Loucy (cell line): ENCODE data around the gene HOXC5.

ENCODE experiments used
- H2AFZ ChIP-seq: fragments of 200-600 bp; sonication (generic); 2 replicates; pipeline ENCODE4 v1.6.0; 2016; ENCODE audit warnings: antibody characterized with exemption, mild to moderate bottlenecking, low read length, moderate library complexity
- H3F3A ChIP-seq: fragments of 200-600 bp; 2 replicates; pipeline ENCODE4 v1.6.0; 2016; ENCODE audit warnings: antibody characterized with exemption, low read depth, mild to moderate bottlenecking
- H3K27me3 ChIP-seq: fragments of 200-600 bp; sonication (generic); 2 replicates; pipeline ENCODE4 v1.6.1; 2014; ENCODE audit warnings: low read length, mild to moderate bottlenecking; ENCODE audit not compliant: insufficient read depth, poor library complexity, severe bottlenecking
- H3K36me3 ChIP-seq: fragments of 200-600 bp; sonication (generic); 2 replicates; pipeline ENCODE4 v1.6.1; 2016; ENCODE audit warnings: low read length; ENCODE audit not compliant: insufficient read depth
- H3K4me1 ChIP-seq: fragments of 200-600 bp; sonication (generic); 2 replicates; pipeline ENCODE4 v1.5.1; 2014; ENCODE audit warnings: low read length, mild to moderate bottlenecking; ENCODE audit not compliant: insufficient read depth, poor library complexity, severe bottlenecking
- H3K4me2 ChIP-seq: fragments of 200-600 bp; sonication (generic); 2 replicates; pipeline ENCODE4 v1.6.0; 2014; ENCODE audit warnings: antibody characterized with exemption, low read length, low read depth, mild to moderate bottlenecking; ENCODE audit not compliant: poor library complexity, severe bottlenecking
- H3K4me3 ChIP-seq: fragments of 200-600 bp; sonication (generic); 2 replicates; pipeline ENCODE4 v1.5.1; 2014; ENCODE audit warnings: low read length, mild to moderate bottlenecking, mixed read lengths; ENCODE audit not compliant: poor library complexity, severe bottlenecking
- H3K79me2 ChIP-seq: fragments of 200-600 bp; sonication (generic); 2 replicates; pipeline ENCODE4 v1.6.1; 2014; ENCODE audit warnings: low read length; ENCODE audit not compliant: insufficient read depth
- H3K9ac ChIP-seq: fragments of 200-600 bp; sonication (generic); 2 replicates; pipeline ENCODE4 v1.6.0; 2014; ENCODE audit warnings: mild to moderate bottlenecking, low read depth, low read length, moderate library complexity; ENCODE audit not compliant: poor library complexity, severe bottlenecking
- H3K9me2 ChIP-seq: fragments of 200-600 bp; sonication (generic); replicated peaks from 2 replicates; pipeline ENCODE4 v1.6.1; 2016; ENCODE audit warnings: low read depth, low read length, mixed read lengths
- H3K9me3 ChIP-seq: fragments of 200-600 bp; sonication (generic); 2 replicates; pipeline ENCODE4 v1.6.1; 2014; ENCODE audit warnings: mild to moderate bottlenecking, antibody characterized with exemption, low read length, low read depth; ENCODE audit not compliant: insufficient read depth
- H4K20me1 ChIP-seq: fragments of 200-600 bp; sonication (generic); 2 replicates; pipeline ENCODE4 v1.6.0; 2014; ENCODE audit warnings: antibody characterized with exemption, low read length, mild to moderate bottlenecking; ENCODE audit not compliant: insufficient read depth, poor library complexity, severe bottlenecking
- CTCF ChIP-seq: fragments of 200-600 bp; sonication (generic); conservative IDR thresholded peaks from 2 replicates; pipeline ENCODE4 v1.5.1; 2014; ENCODE audit warnings: mild to moderate bottlenecking, antibody characterized with exemption, low read length
- EZH2phosphoT487 ChIP-seq: fragments of 200-600 bp; IDR thresholded peaks from 2 replicates; pipeline ENCODE4 v1.6.1; 2018; ENCODE audit warnings: antibody characterized with exemption, mild to moderate bottlenecking, moderate library complexity, borderline replicate concordance

HOXC5 gene

GRCh38 chr12:54012631-54013409 lies 20.0 kb upstream of the HOXC5 start:
- Histone ChIP-seq H3K79me2 (0 out of 2 replicates have a peak, but pooled peaks cover 6% of the 10 kb centered on the region), H3K27me3 (no peaks in the 10 kb centered on the region), H3K4me2 (peak overlapping the region; percentile 20)

GRCh38 chr12:54014377-54015017 lies 18.4 kb upstream of the HOXC5 start:
- H3K79me2 ChIP-seq = peaks cover 22% of the 10 kb centered on the region
- no peak overlapping the region for H2AFZ ChIP-seq
- H3K36me3 ChIP-seq = no peaks in the 10 kb centered on the region
- H3K9me3 ChIP-seq = no peaks in the 10 kb centered on the region
- peak overlapping the region; percentile 99 for H3K9ac ChIP-seq
- peaks cover 4% of the 10 kb centered on the region for H4K20me1 ChIP-seq
- peak overlapping the region; percentile 68 for H3K4me2 ChIP-seq
- no peaks in the 10 kb centered on the region for H3K9me2 ChIP-seq
- TF ChIP-seq CTCF (no peak), EZH2phosphoT487 (no peak)
- peaks cover 59% of the 10 kb centered on the region for H3K4me1 ChIP-seq
- H3K27me3 ChIP-seq = no peaks in the 10 kb centered on the region
- H3F3A ChIP-seq = peaks cover 10% of the 10 kb centered on the region
- H3K4me3 ChIP-seq = peak overlapping the region; percentile 95

More at GRCh38 chr12:54012631-54013409, 20.0 kb upstream of the HOXC5 start:
- no peaks in the 10 kb centered on the region for H3K9me3 ChIP-seq
- no peak overlapping the region for H3K4me3 ChIP-seq
- H2AFZ ChIP-seq = no peak overlapping the region
- no peaks in the 10 kb centered on the region for H3K36me3 ChIP-seq
- H3K4me1 ChIP-seq = peaks cover 55% of the 10 kb centered on the region
- no peaks in the 10 kb centered on the region for H4K20me1 ChIP-seq
- no peaks in the 10 kb centered on the region for H3K9me2 ChIP-seq
- peaks cover 10% of the 10 kb centered on the region for H3F3A ChIP-seq
- no peak overlapping the region for H3K9ac ChIP-seq
- TF ChIP-seq EZH2phosphoT487 = no peak
- peak; percentile 42 for TF ChIP-seq CTCF

GRCh38 chr12:54015018-54015931 lies 17.6 kb upstream of the HOXC5 start:
- Histone ChIP-seq H3K4me2 (peak overlapping the region; percentile 68), H3K4me1 (peaks cover 66% of the 10 kb centered on the region), H3K9me3 (no peaks in the 10 kb centered on the region), H3K9ac (peak overlapping the region; percentile 99), H4K20me1 (peaks cover 10% of the 10 kb centered on the region), H3F3A (peaks cover 10% of the 10 kb centered on the region), H3K9me2 (no peaks in the 10 kb centered on the region), H3K36me3 (no peaks in the 10 kb centered on the region), H3K27me3 (no peaks in the 10 kb centered on the region), H3K79me2 (peaks cover 30% of the 10 kb centered on the region), H3K4me3 (peak overlapping the region; percentile 95), H2AFZ (no peak overlapping the region)
- TF ChIP-seq CTCF (no peak), EZH2phosphoT487 (no peak)
